ENCODE measurements around the gene CHRNB2. TPM values are rescaled to one million over a fixed set of nuclear protein-coding genes. Genes with fewer than 3 reads are reported as not detected.

The CHRNB2 gene
- total and polyA plus RNA-seq, 2 donors (not counting 3 experiments of a cell fraction or from before 2014, with no cell fraction given) = not detected

DNA sequence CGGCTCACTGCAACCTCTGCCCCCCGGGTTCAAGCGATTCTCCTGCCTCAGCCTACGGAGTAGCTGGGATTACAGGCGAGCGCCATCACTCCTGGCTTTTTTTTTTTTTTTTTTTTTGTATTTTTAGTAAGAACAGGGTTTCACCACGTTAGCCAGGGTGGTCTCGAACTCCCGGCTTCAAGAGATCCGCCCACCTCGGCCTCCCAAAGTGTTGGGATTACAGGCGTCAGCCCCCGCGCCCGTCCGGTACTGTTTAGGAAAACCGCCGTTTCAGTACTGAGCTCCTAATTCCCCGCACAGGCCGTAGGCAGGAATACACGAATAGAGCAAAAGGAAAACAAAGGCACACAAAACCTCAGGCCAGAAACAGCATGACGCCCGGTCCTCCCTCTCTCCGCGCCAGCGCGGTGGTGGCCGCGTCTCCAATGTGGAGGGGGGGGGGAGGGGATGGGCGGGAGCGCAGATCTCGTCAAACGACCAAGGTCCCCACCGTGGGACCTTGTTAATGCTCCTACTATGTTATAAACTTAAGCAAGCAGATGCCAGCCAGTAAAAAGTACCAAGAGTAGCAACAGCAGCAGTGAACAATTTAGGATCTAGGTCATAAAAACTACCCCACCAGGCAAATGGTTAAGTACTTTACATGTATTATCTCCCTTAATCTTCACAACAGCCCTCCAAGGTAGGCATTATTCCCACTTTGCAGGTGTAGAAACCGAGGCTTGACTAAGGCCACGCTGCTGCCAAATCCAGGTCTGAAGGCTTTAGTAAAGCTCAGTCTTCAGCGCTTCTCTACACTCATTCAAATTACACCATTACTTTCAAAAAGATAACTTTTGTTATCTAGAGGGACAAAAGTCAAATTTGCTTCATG is 41.1 kb downstream of the CHRNB2 start:
- DNase-seq (ENCODE audit: low read depth, low spot score) (peak; percentile 68), FAIRE-seq (peak; percentile 38)
- Histone ChIP-seq H3K27ac (ENCODE audit: insufficient read depth, low read depth, low read length) (peak overlapping the region; percentile 56), H2AFZ (ENCODE audit: low read depth, low read length) (peak overlapping the region; percentile 58), H3K79me2 (ENCODE audit: control insufficient read depth, insufficient read depth, low read length) (peaks cover 67% of the 10 kb centered on the region), H3K9ac (replicated peaks; ENCODE audit: extremely low read depth, insufficient read depth, low read length) (peak overlapping the region; percentile 91), H4K20me1 (replicated peaks; ENCODE audit: control insufficient read depth, extremely low read depth, insufficient read depth, low read length) (peaks cover 4% of the 10 kb centered on the region), H3K4me1 (ENCODE audit: control insufficient read depth, extremely low read depth, insufficient read depth, low read length) (peaks cover 6% of the 10 kb centered on the region), H3K36me3 (ENCODE audit: control insufficient read depth in 2 of 2, extremely low read depth in 1 of 2, insufficient read depth in 2 of 2, low read length in 2 of 2) (no peaks in the 10 kb centered on the region), H3K9me3 (replicated peaks; ENCODE audit: control insufficient read depth, insufficient read depth, low read length) (no peaks in the 10 kb centered on the region), H3K27me3 (ENCODE audit: control insufficient read depth in 2 of 2, insufficient read depth in 2 of 2, low read length in 2 of 2) (no peaks in the 10 kb centered on the region), H3K9me1 (replicated peaks; ENCODE audit: control insufficient read depth, extremely low read depth, insufficient read depth, low read length) (no peaks in the 10 kb centered on the region), H3K4me2 (ENCODE audit: insufficient read depth, low read length) (peak overlapping the region; percentile 61), H3K4me3 (replicated peaks in 1 of 3; ENCODE audit: insufficient read depth in 1 of 3, low read depth in 1 of 3, low read length in 3 of 3) (peak overlapping the region; percentile 15 to 68 (median 47))
- intact Hi-C loops (cut with micrococcal nuclease) (loop anchor here (1.0 to 2.0 kb wide), 2 partner anchors 20 to 50 kb away; partner anchors contain the start of gene UBE2Q1), dilution Hi-C loops (cut with MboI; ENCODE audit: extremely low pct_ligation_motif_present, low sequenced_read_pairs) (no loop called here)
- TSS peak; percentile 63 for BruUV-seq (replicated peaks)
- ChIA-PET CTCF (interaction anchor here (0.6 to 1.3 kb wide), 7 partner anchors 10 to 435 kb away, joined by 3 to 4 read pairs (median 3); no protein-coding TSS in a partner anchor), POLR2A (interaction anchor here (0.5 to 0.7 kb wide), 5 partner anchors 9 to 563 kb away, joined by 3 to 8 read pairs (median 6); no protein-coding TSS in a partner anchor)
- TF ChIP-seq, protein P1, sequence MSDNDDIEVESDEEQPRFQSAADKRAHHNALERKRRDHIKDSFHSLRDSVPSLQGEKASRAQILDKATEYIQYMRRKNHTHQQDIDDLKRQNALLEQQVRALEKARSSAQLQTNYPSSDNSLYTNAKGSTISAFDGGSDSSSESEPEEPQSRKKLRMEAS (IDR thresholded peaks at IDR 0.05; ENCODE audit: insufficient read depth, insufficient read length) = no peak
- TF ChIP-seq JUN (IDR thresholded peaks at IDR 0.05; ENCODE audit: borderline replicate concordance, insufficient read depth, insufficient read length, low read depth) (no peak), MYC (IDR thresholded peaks at IDR 0.05; ENCODE audit: low read depth, low read length) (no peak), GATA2 (IDR thresholded peaks at IDR 0.05; ENCODE audit: insufficient read depth, insufficient read length, low read depth, low read length) (no peak), POLR2A (IDR thresholded peaks at IDR 0.05; ENCODE audit: low read depth, low read length) (no peak), FOS (IDR thresholded peaks at IDR 0.05; ENCODE audit: borderline replicate concordance, insufficient read depth, low read length) (no peak), POLR2AphosphoS5 (IDR thresholded peaks at IDR 0.05; ENCODE audit: insufficient read depth, low read depth, low read length) (no peak), EZH2 (IDR thresholded peaks at IDR 0.05; ENCODE audit: borderline replicate concordance, low read depth, low read length, severe bottlenecking) (no peak)
- TF ChIP-seq, protein P2, sequence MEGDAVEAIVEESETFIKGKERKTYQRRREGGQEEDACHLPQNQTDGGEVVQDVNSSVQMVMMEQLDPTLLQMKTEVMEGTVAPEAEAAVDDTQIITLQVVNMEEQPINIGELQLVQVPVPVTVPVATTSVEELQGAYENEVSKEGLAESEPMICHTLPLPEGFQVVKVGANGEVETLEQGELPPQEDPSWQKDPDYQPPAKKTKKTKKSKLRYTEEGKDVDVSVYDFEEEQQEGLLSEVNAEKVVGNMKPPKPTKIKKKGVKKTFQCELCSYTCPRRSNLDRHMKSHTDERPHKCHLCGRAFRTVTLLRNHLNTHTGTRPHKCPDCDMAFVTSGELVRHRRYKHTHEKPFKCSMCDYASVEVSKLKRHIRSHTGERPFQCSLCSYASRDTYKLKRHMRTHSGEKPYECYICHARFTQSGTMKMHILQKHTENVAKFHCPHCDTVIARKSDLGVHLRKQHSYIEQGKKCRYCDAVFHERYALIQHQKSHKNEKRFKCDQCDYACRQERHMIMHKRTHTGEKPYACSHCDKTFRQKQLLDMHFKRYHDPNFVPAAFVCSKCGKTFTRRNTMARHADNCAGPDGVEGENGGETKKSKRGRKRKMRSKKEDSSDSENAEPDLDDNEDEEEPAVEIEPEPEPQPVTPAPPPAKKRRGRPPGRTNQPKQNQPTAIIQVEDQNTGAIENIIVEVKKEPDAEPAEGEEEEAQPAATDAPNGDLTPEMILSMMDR (IDR thresholded peaks at IDR 0.05; ENCODE audit: extremely low read depth in 1 of 2, insufficient read depth in 1 of 2, low read depth in 1 of 2, low read length in 2 of 2) = no peak
